Naive thymus-derived CD8-positive, alpha-beta T cell (primary cell): ENCODE results near the gene VGF. TPM values are rescaled to one million over a fixed set of nuclear protein-coding genes. Genes with fewer than 3 reads are reported as not detected.
"Not testable (repeated sequence)": the region's sequence is repeated elsewhere in the genome, so short reads cannot be mapped to it uniquely, and the experiment has no call there.

Source experiments
- ATAC-seq, 2 donors: fragments of 150-1000 bp; cut with Tn5 transposase in 1 of 2; sonication (Bioruptor Pico), chemical (Tn5 transposase) in 1 of 2; 1 replicate in 1 of 2; 2 replicates in 1 of 2; pipeline ENCODE4 v1.10.0; 2021; ENCODE audit warnings: mild to moderate bottlenecking in 2 of 2, moderate library complexity in 2 of 2
- POLR2A ChIA-PET: fragments of 350-600 bp; sonication (Branson Sonifier 250); formaldehyde crosslinking; loops from one replicate; lab custom pipeline; 2021; ENCODE audit warnings: antibody characterized with exemption; lab: Charles Lee
- DNase-seq, 10 donors: peaks; one replicate each; pipeline versions ENCODE4 v3.0.0 to v3.0.0-alpha.2; 2020 to 2022
- H3K27ac Mint-ChIP-seq, 10 donors: one replicate each; pipeline ENCODE4 v1.8.0; 2020 to 2022; ENCODE audit warnings: mild to moderate bottlenecking in 10 of 10, mixed read lengths in 10 of 10, moderate library complexity in 4 of 10, inconsistent platforms in 1 of 10
- H3K27me3 Mint-ChIP-seq, 5 donors: one replicate each; pipeline ENCODE4 v1.8.0; 2021 to 2022; ENCODE audit warnings: mixed read lengths in 5 of 5
- H3K36me3 Mint-ChIP-seq, 3 donors: one replicate each; pipeline ENCODE4 v1.8.0; 2020 to 2022; ENCODE audit warnings: mixed read lengths in 3 of 3, mild to moderate bottlenecking in 2 of 3, inconsistent platforms in 1 of 3
- H3K4me1 Mint-ChIP-seq, 4 donors: one replicate each; pipeline ENCODE4 v1.8.0; 2021 to 2022; ENCODE audit warnings: mixed read lengths in 4 of 4
- H3K4me3 Mint-ChIP-seq, 10 donors: one replicate each; pipeline ENCODE4 v1.8.0; 2020 to 2022; ENCODE audit warnings: mild to moderate bottlenecking in 10 of 10, mixed read lengths in 10 of 10, moderate library complexity in 6 of 10, inconsistent platforms in 1 of 10
- H3K9me3 Mint-ChIP-seq, 9 donors: one replicate each; pipeline ENCODE4 v1.8.0; 2020 to 2022; ENCODE audit warnings: mixed read lengths in 9 of 9, mild to moderate bottlenecking in 3 of 9, inconsistent platforms in 1 of 9, moderate library complexity in 1 of 9
- polyA plus RNA-seq, 3 donors: library from polyadenylated mRNA; unstranded; fragments of 300-500 nt; fragmentation: Illumina TruSeq; gene quantifications; one replicate each; pipeline ENCODE4 v1.2.3, GENCODE V29; 2021
- total RNA-seq, 8 experiments: library from RNA in 2 of 8; stranded (reverse) in 2 of 8; gene quantifications; one replicate each; pipeline ENCODE4 v1.2.3 and lab custom pipeline; 2021 to 2026

VGF gene
- total and polyA plus RNA-seq, 5 experiments from 2014 or later, result not detected

- POLR2A ChIA-PET, result no interaction called here
- Mint-ChIP-seq H3K4me3 (peak overlapping the region in 4 of 10 donors; percentile 16 to 51 (median 36)), H3K36me3 (peaks cover 0 to 15% (median 3%) of the 10 kb centered on the region in 3 donors), H3K9me3 (peaks cover 0 to 2% (median 0%) of the 10 kb centered on the region in 9 donors), H3K4me1 (peaks cover 2 to 24% (median 14%) of the 10 kb centered on the region in 4 donors), H3K27me3 (peaks cover 9 to 49% (median 26%) of the 10 kb centered on the region in 5 donors), H3K27ac (no peak overlapping the region)
- DNase-seq (no peak), ATAC-seq (peak; percentile 23 to 37)
Measured at GRCh38 chr7:101201695-101202602, 36.6 kb upstream of the VGF start.

- peaks cover 0 to 2% (median 0%) of the 10 kb centered on the region in 9 donors for H3K9me3 Mint-ChIP-seq
- peaks cover 0 to 7% (median 3%) of the 10 kb centered on the region in 3 donors for H3K36me3 Mint-ChIP-seq
- POLR2A ChIA-PET, result no interaction called here
- H3K27ac Mint-ChIP-seq, result peak within 1 kb of the TSS in 1 of 10 donors; percentile 65
- peaks cover 9 to 49% (median 26%) of the 10 kb centered on the region in 5 donors for H3K27me3 Mint-ChIP-seq
- ATAC-seq (peak in 1 of 2 donors; percentile 55), DNase-seq (no peak)
- H3K4me3 Mint-ChIP-seq, result peak within 1 kb of the TSS in 7 of 10 donors; percentile 36 to 70 (median 51)
- H3K4me1 Mint-ChIP-seq, result peaks cover 2 to 24% (median 14%) of the 10 kb centered on the region in 4 donors
Measured at GRCh38 chr7:101200862-101201599, 35.7 kb upstream of the VGF start, which contains the start of gene MOGAT3. TSS of gene MOGAT3 (minus strand) at chr7:101201036. CDS start at chr7:101200854, 182 bp downstream.

GRCh38 chr7:101200504-101200861, 35.1 kb upstream of the VGF start:
- H3K27me3 Mint-ChIP-seq, result peaks cover 9 to 49% (median 26%) of the 10 kb centered on the region in 5 donors
- peak overlapping the region in 1 of 10 donors; percentile 65 for H3K27ac Mint-ChIP-seq
- DNase-seq (no peak), ATAC-seq (no peak)
- peak overlapping the region in 2 of 10 donors; percentile 44 to 55 for H3K4me3 Mint-ChIP-seq
- H3K9me3 Mint-ChIP-seq, result peaks cover 0 to 2% (median 0%) of the 10 kb centered on the region in 9 donors
- H3K4me1 Mint-ChIP-seq, result peaks cover 2 to 24% (median 14%) of the 10 kb centered on the region in 4 donors
- POLR2A ChIA-PET, result no interaction called here
- H3K36me3 Mint-ChIP-seq, result peaks cover 0 to 2% (median 0%) of the 10 kb centered on the region in 3 donors

GRCh38 chr7:101199522-101199921, 34.2 kb upstream of the VGF start:
- POLR2A ChIA-PET, ATAC-seq, H3K9me3 Mint-ChIP-seq, H3K4me3 Mint-ChIP-seq, DNase-seq, H3K36me3 Mint-ChIP-seq, H3K27ac Mint-ChIP-seq: not testable (repeated sequence)
- H3K4me1 Mint-ChIP-seq, result peaks cover 2 to 24% (median 14%) of the 10 kb centered on the region in 4 donors
- peaks cover 11 to 52% (median 26%) of the 10 kb centered on the region in 5 donors for H3K27me3 Mint-ChIP-seq

GRCh38 chr7:101198476-101198875, 33.1 kb upstream of the VGF start:
- DNase-seq, result no peak
- POLR2A ChIA-PET, result no interaction called here
- H3K4me1 Mint-ChIP-seq, result peaks cover 2 to 15% (median 7%) of the 10 kb centered on the region in 4 donors
- peak overlapping the region in 1 of 10 donors; percentile 34 for H3K27ac Mint-ChIP-seq
- H3K9me3 Mint-ChIP-seq, result peaks cover 0 to 2% (median 0%) of the 10 kb centered on the region in 9 donors
- peaks cover 9 to 45% (median 22%) of the 10 kb centered on the region in 5 donors for H3K27me3 Mint-ChIP-seq
- no peak overlapping the region for H3K4me3 Mint-ChIP-seq
- ATAC-seq, result no peak
- no peaks in the 10 kb centered on the region for H3K36me3 Mint-ChIP-seq

GRCh38 chr7:101197991-101198390, 32.6 kb upstream of the VGF start:
- DNase-seq (no peak), ATAC-seq (no peak)
- POLR2A ChIA-PET, result no interaction called here
- peaks cover 0 to 2% (median 0%) of the 10 kb centered on the region in 9 donors for H3K9me3 Mint-ChIP-seq
- peaks cover 2 to 11% (median 7%) of the 10 kb centered on the region in 4 donors for H3K4me1 Mint-ChIP-seq
- H3K4me3 Mint-ChIP-seq, result no peak overlapping the region
- H3K27ac Mint-ChIP-seq, result no peak overlapping the region
- H3K36me3 Mint-ChIP-seq, result no peaks in the 10 kb centered on the region
- peaks cover 9 to 43% (median 22%) of the 10 kb centered on the region in 5 donors for H3K27me3 Mint-ChIP-seq

- POLR2A ChIA-PET, result no interaction called here
- ATAC-seq, result no peak
Measured at GRCh38 chr7:101195884-101196283, 30.5 kb upstream of the VGF start.

GRCh38 chr7:101189109-101189508, 23.7 kb upstream of the VGF start:
- Mint-ChIP-seq H3K9me3 (no peaks in the 10 kb centered on the region), H3K4me1 (peaks cover 0 to 2% (median under 1%) of the 10 kb centered on the region in 4 donors), H3K4me3 (no peak overlapping the region), H3K36me3 (no peaks in the 10 kb centered on the region), H3K27ac (no peak overlapping the region), H3K27me3 (peaks cover 11 to 23% (median 17%) of the 10 kb centered on the region in 5 donors)
- no peak for DNase-seq
- ATAC-seq, result no peak
- POLR2A ChIA-PET, result no interaction called here

More at GRCh38 chr7:101195884-101196283, 30.5 kb upstream of the VGF start:
- Mint-ChIP-seq H3K27ac (no peak overlapping the region), H3K36me3 (no peaks in the 10 kb centered on the region), H3K27me3 (peaks cover 7 to 28% (median 14%) of the 10 kb centered on the region in 5 donors), H3K9me3 (no peaks in the 10 kb centered on the region), H3K4me3 (no peak overlapping the region), H3K4me1 (peaks cover 0 to 5% (median 4%) of the 10 kb centered on the region in 4 donors)
- no peak for DNase-seq

GRCh38 chr7:101186844-101187428, 21.6 kb upstream of the VGF start:
- H3K27ac Mint-ChIP-seq, result no peak overlapping the region
- POLR2A ChIA-PET, result interaction anchor here (0.6 kb wide), 1 partner anchor 47 kb away, joined by 3 read pairs; no protein-coding TSS in a partner anchor

GRCh38 chr7:101186194-101186593, 20.8 kb upstream of the VGF start:
- Mint-ChIP-seq H3K4me1 (peaks cover 0 to 2% (median under 1%) of the 10 kb centered on the region in 4 donors), H3K36me3 (peaks cover 0 to 4% (median 0%) of the 10 kb centered on the region in 3 donors), H3K9me3 (peaks cover 0 to 2% (median 0%) of the 10 kb centered on the region in 9 donors), H3K27ac (no peak overlapping the region), H3K4me3 (no peak overlapping the region), H3K27me3 (peaks cover 20 to 37% (median 27%) of the 10 kb centered on the region in 5 donors)
- DNase-seq, result no peak
- no peak for ATAC-seq
- POLR2A ChIA-PET, result interaction anchor here (0.6 to 1.0 kb wide), 2 partner anchors 26 to 46 kb away, joined by 3 read pairs; no protein-coding TSS in a partner anchor

More at GRCh38 chr7:101186844-101187428, 21.6 kb upstream of the VGF start:
- ATAC-seq (no peak), DNase-seq (no peak)
- Mint-ChIP-seq H3K9me3 (peaks cover 0 to 2% (median 0%) of the 10 kb centered on the region in 9 donors), H3K27me3 (peaks cover 18 to 33% (median 26%) of the 10 kb centered on the region in 5 donors), H3K4me3 (no peak overlapping the region), H3K4me1 (peaks cover 0 to 2% (median under 1%) of the 10 kb centered on the region in 4 donors), H3K36me3 (peaks cover 0 to 4% (median 0%) of the 10 kb centered on the region in 3 donors)

- ATAC-seq (no peak), DNase-seq (no peak)
- Mint-ChIP-seq H3K27me3 (peaks cover 25 to 45% (median 33%) of the 10 kb centered on the region in 5 donors), H3K4me1 (peaks cover 4 to 7% (median 5%) of the 10 kb centered on the region in 4 donors), H3K9me3 (peaks cover 0 to 2% (median 0%) of the 10 kb centered on the region in 9 donors), H3K4me3 (no peak overlapping the region), H3K36me3 (peaks cover 0 to 8% (median 0%) of the 10 kb centered on the region in 3 donors), H3K27ac (no peak overlapping the region)
- POLR2A ChIA-PET, result interaction anchor here (1.0 kb wide), 1 partner anchor 26 kb away, joined by 3 read pairs; no protein-coding TSS in a partner anchor
Measured at GRCh38 chr7:101185258-101185839, 20.0 kb upstream of the VGF start.
